Measurements from ENCODE around the gene MVB12B. TPM values are rescaled to one million over a fixed set of nuclear protein-coding genes. Genes with fewer than 3 reads are reported as not detected.

MVB12B gene
- polyA plus RNA-seq, 4 donors = 16.3 to 20.3 (median 18.0) TPM

DNA sequence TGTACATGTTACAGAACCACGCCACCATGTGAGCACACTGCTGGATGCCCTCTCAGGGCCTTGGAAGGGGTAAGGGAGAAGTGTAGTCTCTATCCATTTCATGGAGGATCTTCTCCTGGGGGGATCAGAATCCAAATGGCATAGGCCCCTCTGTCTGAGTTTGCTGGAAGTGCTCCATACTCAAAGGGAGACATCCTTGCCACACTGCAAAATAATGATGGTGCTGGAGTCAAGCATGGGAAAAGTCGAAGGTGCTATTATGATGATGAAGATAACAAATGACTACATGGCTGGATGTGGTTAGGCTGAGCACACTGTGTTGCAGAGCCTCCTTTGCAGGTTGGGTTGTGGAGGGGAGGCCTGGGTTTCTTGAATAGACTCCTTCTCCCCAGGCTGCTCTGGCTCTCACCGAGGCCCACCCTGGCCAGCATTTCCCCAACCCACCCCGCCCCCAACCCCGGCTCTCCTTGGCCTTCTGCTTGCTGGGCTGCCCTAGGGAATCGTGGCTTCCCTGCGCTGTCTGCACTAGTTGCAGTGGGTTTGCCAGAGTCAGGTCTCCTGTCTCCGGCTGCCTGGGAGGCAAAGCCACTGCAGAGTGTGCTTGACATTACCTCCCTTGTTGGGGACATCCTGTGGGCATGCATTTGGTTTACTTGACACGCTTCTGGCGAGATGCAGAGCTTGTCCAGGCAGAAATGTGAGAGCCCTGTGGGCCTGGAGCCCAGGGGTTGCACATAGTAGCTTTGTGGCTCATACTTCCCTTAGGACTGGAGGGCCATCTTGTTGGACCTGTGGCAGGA, 3.0 kb downstream of the MVB12B start:
- no peak for DNase-seq (ENCODE audit: low read depth in 4 of 4, low spot score in 3 of 4)

DNA sequence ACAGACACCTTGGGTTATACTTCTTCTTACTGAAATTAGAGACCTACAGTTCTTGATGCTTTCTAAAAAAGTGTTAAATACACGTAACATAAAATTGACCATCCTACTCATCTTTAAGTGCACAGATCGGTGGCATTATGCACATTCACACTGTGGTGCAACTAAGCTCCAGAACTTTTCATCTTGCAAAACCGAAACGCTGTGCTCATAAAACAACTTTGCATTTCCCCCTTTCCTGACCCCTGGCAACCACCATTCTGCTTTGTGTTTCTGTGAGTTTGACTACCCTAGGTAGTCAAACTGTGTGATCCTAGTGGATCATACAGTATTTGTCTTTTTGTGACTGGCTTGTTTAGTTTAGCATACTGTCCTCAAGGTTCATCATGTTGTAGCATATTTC, 3.9 kb downstream of the MVB12B start:
- no peak for DNase-seq (ENCODE audit: low read depth in 4 of 4, low spot score in 3 of 4)

DNA sequence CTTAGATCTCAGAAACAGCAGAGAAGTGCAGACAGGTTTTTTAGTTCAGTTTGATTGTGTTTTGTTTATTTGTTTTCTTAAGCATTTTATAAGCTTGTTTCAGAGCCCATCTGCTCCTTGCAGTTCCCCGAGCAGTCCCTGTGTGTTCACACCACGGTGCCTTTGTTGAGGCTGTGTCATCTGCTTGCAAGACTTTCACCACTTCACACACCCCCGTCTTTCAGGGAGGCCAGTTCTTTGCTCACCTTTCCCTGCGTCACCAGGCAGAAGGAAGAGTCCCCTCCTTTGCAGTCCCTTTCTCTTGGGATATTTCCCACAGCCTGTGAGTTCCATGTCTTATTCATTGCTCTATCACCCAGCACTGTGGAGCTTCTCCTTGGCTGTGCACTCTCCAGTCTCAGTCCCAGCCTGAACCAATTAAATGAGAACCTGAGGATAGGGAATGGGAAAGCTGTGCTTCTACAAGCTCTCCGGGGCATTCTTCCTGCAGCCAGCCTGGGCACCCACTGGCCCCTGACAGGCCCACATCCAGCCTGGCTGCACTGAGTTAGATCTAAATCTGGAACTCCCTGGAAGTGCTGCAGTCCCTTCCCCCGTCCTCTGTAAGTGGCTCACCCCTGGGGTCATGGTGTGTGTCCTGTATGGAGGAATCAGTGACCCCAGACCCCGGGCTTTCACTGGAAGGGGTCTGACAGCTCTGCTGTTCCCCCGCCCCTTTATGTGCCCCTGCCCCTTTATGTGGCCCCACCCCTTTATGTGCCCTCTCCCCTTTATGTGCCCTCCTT, 5.5 kb downstream of the MVB12B start:
- no peak for DNase-seq (ENCODE audit: low read depth in 4 of 4, low spot score in 3 of 4)

DNA sequence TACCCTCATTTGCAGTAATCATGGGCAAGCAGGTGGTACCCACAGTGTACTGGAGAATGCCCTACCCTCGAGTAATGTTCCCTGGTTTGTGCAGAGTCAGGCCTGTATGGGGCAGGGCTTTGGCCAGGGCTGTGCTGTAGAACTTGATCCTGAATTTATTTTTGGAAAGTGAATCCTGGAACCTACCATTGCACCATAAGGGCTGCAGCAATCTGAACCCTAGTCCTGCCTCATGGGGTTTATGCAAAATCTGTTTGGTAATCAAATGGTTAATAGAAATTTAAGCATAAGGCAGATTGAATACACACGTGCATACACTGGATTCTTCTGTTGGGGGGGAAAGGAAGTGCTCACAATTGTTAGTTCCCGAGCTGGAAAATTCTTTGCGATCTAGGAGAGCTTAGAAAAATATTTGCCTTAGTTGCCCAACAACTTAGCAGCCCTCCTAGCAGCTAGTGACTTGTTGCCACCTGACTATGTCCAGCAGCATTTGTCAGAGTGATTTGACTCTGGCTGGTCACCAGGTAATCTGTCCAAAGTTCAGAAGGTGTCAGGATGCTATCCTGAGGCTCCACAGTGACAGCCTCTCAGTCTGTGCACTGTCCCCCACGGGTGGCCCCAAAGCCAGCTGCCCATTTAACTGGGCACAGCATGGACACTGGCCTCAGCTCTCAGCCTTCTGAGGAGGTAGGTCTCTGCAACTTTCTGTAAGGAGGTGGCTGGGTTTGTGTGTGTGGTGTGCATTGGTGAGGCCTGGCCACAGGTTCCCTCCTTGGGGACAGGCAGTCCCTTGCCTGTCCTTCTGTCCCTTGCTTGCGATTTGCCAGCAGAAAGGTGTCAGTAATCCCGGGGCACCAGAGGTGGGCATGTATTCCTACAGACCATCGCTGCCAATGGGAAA, 8.3 kb downstream of the MVB12B start:
- DNase-seq (ENCODE audit: low read depth in 4 of 4, low spot score in 3 of 4) = no peak

DNA sequence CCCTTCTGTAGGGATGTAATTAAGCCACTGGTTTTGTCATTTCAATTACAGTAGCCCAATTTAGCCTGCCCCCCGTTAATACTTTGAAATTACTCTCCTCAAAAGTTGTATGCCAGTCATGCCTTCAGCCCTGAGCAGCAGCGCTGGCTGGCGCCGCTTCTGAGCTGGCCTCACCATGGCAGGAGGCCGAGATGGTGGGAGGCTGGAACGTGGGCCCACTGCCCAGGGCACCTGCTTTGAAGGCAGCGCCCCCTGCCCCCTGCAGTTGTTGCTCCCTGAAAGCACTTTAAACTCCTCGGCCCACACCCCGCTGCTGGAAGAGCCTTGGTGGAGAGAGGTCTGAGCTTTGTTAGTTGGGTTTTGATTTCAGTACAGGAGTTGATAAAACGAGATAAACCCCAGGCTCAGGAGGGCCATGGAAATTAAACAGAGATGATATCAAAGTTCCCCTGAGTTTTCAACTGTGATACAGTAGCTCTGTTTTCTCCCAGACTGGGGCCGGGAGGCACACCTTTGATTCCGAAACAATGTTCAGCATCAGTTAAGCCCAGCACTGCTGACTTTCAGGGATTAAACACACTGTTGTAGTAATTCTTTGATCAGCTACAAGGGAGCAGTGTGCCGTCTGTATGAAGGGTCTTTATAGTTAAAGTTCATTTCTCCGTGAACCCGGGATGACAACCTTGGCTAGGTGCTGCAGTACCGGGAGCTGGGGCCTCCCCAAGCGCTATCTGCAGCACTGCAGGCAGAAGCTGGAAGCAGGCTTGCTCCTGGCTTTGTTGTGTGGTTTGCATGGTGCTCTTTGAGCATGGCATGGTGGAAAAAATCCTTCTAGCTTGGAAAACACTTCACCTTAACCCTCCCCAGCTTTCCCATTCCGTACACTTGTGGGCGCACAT, 9.5 kb downstream of the MVB12B start:
- DNase-seq (ENCODE audit: low read depth in 4 of 4, low spot score in 3 of 4) = no peak

DNA sequence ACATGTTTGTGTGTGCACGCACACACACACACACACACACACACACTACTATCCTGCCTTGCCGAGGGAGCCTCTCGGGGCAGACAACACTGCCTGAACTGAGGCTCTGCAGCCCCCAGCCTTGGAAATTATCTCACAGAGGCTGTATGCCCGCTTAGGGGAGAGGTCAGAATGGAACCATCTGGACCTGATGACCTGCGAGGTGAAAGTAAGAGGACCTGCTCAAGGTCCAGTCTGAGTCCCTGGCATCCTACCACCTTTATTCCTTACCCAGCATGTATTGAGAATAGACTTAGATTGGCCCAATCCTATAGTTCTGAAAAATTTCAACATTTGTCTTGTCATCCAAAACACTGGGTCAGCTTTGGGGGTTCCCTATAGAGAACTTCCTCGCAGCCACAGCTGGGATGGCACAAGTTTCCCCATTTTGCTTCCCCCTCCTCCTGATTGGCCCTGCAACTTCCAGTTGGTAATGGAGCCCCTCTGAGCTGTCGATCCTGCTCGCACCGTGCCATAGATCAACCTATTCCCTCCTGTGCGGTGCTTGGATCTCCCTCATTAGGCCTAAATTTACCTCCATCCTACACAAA, 10.2 kb downstream of the MVB12B start:
- no peak for DNase-seq (ENCODE audit: low read depth in 4 of 4, low spot score in 3 of 4)

DNA sequence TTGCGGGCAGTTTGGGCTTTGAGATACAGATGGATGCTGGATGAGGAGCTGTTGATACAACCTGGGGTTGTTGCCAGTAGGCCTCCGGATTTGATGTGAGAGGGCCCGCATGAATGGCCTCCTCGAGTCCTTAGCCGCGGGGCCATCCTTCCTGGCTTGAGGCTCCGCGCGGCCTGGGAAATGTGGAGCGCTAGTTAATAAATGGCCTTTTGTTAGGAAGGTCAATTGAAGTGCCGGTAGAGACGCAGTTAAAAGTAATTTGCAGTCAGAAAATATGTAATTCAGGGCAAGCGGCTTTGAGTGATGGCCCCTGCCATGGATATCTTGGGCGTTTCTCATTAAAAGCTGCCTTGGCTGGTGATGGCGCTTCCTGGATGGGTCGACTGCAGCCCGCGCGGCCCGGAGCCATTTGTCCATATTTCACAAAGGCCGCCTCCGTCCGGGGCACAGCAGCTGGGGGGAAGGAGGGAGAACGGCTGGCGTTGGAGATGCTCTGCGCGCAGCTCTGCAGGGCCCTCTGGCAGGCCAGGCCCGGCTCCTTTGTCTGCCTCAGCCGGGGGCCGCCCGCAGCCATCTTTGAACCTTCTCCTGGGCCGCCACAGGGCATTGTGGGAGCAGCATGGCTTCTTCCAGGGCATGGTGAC, 11.2 kb downstream of the MVB12B start:
- no peak for DNase-seq (ENCODE audit: low read depth in 4 of 4, low spot score in 3 of 4)

DNA sequence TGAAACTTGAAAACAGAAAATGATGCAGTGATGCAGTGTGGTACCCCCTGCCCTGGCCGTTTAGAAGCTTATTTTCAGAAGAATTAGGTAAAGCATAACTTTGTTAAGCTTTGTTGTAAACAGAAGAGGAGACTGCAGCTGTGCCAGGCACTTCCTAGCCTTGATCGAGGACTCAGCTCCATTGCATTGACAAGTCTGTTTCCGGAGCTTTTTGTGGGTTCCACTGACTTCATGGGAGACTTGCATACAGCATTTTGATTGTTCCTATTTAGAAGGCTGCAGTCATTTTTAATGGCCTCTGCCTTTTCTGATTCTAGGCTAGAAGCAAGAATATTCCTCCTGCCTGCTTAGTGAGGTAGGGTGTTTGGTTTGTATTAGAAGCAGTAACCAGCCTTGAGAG, 12.3 kb downstream of the MVB12B start:
- DNase-seq (ENCODE audit: low read depth in 4 of 4, low spot score in 3 of 4) = no peak

DNA sequence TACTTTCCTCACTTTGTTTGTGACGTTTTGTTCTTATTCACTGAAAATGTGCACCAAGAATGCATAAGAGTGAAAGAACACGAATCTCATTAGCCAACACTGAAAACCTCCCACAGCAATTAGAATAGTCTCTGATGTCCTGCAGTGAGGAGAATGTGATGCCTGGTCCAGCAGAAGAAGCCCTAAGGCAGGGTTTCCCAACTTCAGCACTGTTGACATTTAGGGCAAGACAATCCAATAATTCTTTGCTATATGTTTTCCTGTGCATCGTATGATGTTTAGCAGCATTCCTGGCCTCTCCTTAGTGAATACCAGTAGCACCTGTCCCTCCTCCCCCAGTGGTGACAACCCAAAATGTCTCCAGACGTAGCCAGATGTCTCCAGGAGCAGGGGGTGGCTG, 14.8 kb downstream of the MVB12B start:
- DNase-seq (ENCODE audit: low read depth in 4 of 4, low spot score in 3 of 4) = no peak

DNA sequence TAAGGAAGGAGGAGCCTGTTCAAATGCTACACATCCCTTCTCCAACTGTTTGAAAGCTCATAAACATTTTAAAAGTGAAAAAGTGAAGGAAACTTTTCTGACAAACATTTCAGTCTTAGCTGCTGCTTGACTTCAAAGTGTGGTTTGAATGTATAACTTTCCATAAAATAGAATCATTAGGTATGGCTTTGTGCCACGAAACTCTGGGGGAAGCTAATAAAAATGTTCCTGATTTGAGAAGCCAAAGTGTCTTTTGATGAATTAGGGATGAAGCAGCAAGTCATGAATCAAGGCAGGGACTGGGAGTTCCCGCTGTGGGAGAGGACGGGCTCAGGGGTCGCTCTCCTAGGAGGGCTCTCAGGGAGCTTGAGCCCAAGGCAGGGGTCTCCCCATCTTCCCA, 15.3 kb downstream of the MVB12B start:
- DNase-seq (ENCODE audit: low read depth in 4 of 4, low spot score in 3 of 4) = peak in 2 of 4 donors; percentile 48 to 56

DNA sequence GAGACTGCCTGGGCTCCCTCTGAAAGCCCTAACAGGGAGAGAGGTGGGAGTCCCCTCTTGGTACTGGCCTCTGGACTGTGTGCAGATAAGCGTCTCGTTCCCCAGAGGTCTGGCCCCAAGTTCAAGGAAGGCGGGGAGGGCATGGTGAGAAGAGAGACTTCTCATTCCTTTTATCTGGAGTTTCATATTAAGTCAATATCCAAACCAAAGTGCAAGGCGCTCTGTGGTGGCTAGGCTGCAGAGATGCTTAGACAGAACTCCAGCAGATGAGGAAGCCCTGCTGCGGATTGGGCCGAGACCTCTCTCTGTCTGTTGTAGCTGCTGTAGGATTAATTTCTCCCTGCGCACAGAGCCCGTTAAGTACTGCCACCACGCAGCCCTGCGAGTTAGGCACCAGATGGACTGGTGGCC, 16.0 kb downstream of the MVB12B start:
- DNase-seq (ENCODE audit: low read depth in 4 of 4, low spot score in 3 of 4) = no peak

DNA sequence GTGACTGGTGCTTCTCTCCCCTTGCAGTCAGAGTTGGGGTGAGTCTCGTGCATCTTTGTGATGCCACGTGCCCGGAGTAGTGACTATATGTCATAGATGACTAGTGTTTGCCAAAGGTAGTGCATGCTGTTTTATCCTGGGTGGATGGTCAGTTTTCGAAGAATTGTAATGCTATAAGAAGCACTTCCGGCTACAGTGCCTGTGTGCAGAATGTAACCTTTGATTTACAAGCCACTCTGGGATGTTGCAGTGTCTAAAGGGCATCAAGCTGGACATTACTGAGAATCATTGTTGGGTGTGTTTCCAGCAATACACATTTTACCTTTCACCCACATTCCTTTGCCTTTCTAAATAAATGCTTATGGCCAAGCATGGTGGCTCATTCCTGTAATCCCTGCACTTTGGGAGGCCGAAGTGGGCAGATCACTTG, 16.7 kb downstream of the MVB12B start:
- no peak for DNase-seq (ENCODE audit: low read depth in 4 of 4, low spot score in 3 of 4)

DNA sequence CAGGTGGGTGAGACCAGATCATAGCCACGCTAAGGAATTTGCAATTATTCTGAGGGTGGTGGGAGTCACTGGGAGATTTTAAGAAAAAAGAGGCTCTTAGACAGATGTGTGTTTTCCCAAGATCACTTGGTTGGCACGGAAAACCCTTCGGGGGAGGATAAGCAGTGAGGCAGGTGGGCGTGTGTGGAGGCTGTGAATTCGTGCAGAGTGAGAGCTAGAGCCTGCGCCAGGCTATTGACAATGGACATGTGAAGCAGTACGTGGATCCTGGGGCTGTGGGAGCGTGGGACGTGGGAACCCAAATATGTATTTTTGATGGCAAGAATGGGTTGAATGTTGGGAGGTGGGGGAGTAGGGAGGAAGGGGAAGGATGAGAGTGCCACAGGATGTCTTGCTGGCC, 19.4 kb downstream of the MVB12B start:
- no peak for DNase-seq (ENCODE audit: low read depth in 4 of 4, low spot score in 3 of 4)

DNA sequence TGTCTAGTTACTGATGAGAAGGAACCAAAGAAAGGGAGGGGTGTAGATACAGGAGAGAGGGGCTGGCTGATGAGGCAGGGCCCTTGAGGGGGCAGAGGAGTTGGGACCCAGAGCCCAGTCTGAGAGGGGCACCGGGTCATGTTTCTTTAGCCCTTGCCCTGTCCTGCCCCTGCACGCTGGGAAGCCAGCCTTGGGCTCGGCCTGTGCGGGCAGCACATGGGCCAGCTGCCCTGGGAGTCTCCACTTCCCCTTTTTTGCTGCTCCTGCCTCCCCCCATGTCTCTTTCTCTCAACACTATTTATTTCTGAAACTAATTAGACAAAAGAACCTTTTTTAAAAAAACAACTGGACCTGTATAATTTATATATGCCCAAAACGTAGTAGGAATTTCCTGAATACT, 20.5 kb downstream of the MVB12B start:
- DNase-seq (ENCODE audit: low read depth in 4 of 4, low spot score in 3 of 4) = no peak

DNA sequence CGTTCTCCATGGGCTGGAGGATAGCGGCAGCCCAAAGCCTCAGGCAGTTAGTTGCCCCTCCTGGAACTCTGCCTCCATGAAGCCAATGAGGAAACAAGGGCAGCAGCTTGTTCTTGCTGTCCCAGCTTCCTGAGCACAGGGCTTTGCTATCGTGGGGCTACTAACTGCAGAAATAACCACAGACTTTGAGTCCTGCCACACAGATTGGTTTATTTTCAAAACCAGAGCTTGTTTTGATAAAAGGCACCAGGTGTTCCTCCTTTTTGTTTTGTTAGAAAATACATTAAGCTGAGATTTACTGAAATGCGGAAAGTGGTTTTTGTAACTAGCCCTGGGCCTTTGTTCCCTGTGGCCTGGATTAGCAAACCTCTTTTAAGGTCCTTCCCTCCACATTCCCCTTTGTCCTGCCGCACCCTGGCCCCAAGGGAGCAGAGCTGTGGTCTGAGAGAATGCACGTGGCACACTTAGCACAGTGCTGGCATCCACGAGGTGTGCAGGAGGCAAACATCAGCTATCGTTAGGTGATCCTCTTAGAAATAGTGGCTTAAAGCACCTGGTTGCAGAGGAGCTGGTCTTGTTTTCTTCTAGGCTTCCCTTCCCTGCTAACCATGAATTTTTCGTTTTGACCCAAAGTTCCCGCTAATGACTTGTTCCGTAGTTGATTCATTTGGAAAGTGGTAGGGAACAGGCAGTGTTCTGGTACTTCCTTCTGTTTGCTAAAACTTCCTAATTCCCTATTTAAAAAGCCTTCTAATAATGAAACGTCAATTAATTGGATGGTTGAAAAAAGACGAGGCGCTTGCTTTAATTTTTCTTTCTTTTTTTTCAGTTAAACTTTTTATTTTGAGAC, 21.5 kb downstream of the MVB12B start:
- DNase-seq (ENCODE audit: low read depth in 4 of 4, low spot score in 3 of 4) = no peak

DNA sequence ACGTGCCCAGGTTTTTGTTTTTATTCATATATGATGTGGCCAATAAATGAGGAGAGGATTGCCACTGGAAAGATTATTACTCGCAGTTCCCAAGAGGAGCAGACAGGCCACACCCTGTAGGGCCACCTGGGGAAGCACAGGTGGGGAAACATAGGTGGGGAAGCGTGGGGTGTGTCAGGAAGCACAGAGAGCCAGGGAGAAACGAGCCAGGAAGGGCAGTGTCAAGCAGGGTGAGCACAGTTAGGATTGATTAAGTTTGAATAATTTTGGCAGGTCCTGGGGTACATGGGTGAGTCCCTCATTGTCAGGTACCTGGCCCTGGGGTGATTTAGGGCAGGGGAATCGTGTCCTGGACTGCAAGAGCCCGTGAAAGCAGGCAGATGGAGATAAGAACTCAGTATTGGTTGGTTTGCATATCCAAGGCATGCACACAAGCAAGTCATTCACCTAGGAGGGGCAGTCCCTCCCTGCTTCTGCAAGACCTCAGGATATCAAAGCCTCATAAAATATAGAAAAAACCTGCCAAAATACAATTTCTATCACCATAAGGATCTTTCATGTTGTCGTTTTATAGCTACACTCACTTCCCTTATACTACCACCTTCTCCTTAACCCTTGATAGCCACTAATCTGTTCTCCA, 22.4 kb downstream of the MVB12B start:
- DNase-seq (ENCODE audit: low read depth in 4 of 4, low spot score in 3 of 4) = no peak

DNA sequence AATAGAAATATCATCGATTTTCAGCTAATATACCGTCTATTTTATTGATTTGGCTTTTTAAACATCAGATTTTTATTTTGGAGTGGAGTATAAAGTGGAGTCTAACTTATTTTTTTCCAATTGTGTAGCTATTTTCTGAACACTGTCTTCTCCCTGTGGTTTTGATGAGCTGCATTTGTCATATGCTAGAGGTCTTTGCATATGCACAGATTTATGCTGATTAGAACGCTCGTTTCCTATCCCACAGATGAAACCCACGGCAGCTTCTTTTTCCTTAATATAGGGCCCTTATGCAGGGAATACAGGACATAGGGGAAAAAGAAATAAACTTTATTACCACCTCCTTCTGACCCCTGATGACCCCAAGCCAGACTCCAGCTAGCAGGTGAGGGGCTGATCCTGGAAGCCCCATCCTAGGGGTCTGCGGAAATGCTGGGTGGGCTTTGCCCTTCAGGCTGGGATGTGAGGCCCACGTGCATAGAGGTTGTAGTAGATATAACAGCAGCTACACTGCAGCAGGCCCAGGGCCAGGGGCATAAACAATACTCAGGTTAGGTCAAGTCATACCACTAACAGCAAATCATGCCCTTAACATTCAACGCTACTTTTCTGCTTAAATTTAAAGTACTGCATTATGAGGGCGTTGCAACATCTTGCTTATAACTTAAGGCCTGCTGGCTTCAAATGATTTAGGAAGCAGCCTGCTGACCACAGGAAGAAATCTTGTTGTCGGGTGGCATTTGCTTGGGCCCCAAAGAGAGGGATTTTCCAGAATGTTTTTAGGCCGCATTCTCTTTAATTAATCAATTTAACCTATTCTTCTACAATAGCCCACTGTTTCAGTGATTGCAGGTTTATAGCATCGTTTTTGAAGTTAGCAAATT, 28.5 kb downstream of the MVB12B start:
- no peak for DNase-seq (ENCODE audit: low read depth in 4 of 4, low spot score in 3 of 4)
